Loucy (cell line): ENCODE measurements around the gene LIME1.

ENCODE experiments used
- H2AFZ ChIP-seq: fragments of 200-600 bp; sonication (generic); 2 replicates; pipeline ENCODE4 v1.6.0; 2016; ENCODE audit warnings: antibody characterized with exemption, mild to moderate bottlenecking, low read length, moderate library complexity
- H3F3A ChIP-seq: fragments of 200-600 bp; 2 replicates; pipeline ENCODE4 v1.6.0; 2016; ENCODE audit warnings: antibody characterized with exemption, low read depth, mild to moderate bottlenecking
- H3K27me3 ChIP-seq: fragments of 200-600 bp; sonication (generic); 2 replicates; pipeline ENCODE4 v1.6.1; 2014; ENCODE audit warnings: low read length, mild to moderate bottlenecking; ENCODE audit not compliant: insufficient read depth, poor library complexity, severe bottlenecking
- H3K36me3 ChIP-seq: fragments of 200-600 bp; sonication (generic); 2 replicates; pipeline ENCODE4 v1.6.1; 2016; ENCODE audit warnings: low read length; ENCODE audit not compliant: insufficient read depth
- H3K4me1 ChIP-seq: fragments of 200-600 bp; sonication (generic); 2 replicates; pipeline ENCODE4 v1.5.1; 2014; ENCODE audit warnings: low read length, mild to moderate bottlenecking; ENCODE audit not compliant: insufficient read depth, poor library complexity, severe bottlenecking
- H3K4me2 ChIP-seq: fragments of 200-600 bp; sonication (generic); 2 replicates; pipeline ENCODE4 v1.6.0; 2014; ENCODE audit warnings: antibody characterized with exemption, low read length, low read depth, mild to moderate bottlenecking; ENCODE audit not compliant: poor library complexity, severe bottlenecking
- H3K4me3 ChIP-seq: fragments of 200-600 bp; sonication (generic); 2 replicates; pipeline ENCODE4 v1.5.1; 2014; ENCODE audit warnings: low read length, mild to moderate bottlenecking, mixed read lengths; ENCODE audit not compliant: poor library complexity, severe bottlenecking
- H3K79me2 ChIP-seq: fragments of 200-600 bp; sonication (generic); 2 replicates; pipeline ENCODE4 v1.6.1; 2014; ENCODE audit warnings: low read length; ENCODE audit not compliant: insufficient read depth
- H3K9ac ChIP-seq: fragments of 200-600 bp; sonication (generic); 2 replicates; pipeline ENCODE4 v1.6.0; 2014; ENCODE audit warnings: mild to moderate bottlenecking, low read depth, low read length, moderate library complexity; ENCODE audit not compliant: poor library complexity, severe bottlenecking
- H3K9me2 ChIP-seq: fragments of 200-600 bp; sonication (generic); replicated peaks from 2 replicates; pipeline ENCODE4 v1.6.1; 2016; ENCODE audit warnings: low read depth, low read length, mixed read lengths
- H3K9me3 ChIP-seq: fragments of 200-600 bp; sonication (generic); 2 replicates; pipeline ENCODE4 v1.6.1; 2014; ENCODE audit warnings: mild to moderate bottlenecking, antibody characterized with exemption, low read length, low read depth; ENCODE audit not compliant: insufficient read depth
- H4K20me1 ChIP-seq: fragments of 200-600 bp; sonication (generic); 2 replicates; pipeline ENCODE4 v1.6.0; 2014; ENCODE audit warnings: antibody characterized with exemption, low read length, mild to moderate bottlenecking; ENCODE audit not compliant: insufficient read depth, poor library complexity, severe bottlenecking
- EZH2phosphoT487 ChIP-seq: fragments of 200-600 bp; IDR thresholded peaks from 2 replicates; pipeline ENCODE4 v1.6.1; 2018; ENCODE audit warnings: antibody characterized with exemption, mild to moderate bottlenecking, moderate library complexity, borderline replicate concordance
- TF ChIP-seq, protein P1 (sequence below): fragments of 200-600 bp; sonication (generic); conservative IDR thresholded peaks from 2 replicates; pipeline ENCODE4 v1.5.1; 2014; ENCODE audit warnings: mild to moderate bottlenecking, antibody characterized with exemption, low read length

Gene LIME1

DNA sequence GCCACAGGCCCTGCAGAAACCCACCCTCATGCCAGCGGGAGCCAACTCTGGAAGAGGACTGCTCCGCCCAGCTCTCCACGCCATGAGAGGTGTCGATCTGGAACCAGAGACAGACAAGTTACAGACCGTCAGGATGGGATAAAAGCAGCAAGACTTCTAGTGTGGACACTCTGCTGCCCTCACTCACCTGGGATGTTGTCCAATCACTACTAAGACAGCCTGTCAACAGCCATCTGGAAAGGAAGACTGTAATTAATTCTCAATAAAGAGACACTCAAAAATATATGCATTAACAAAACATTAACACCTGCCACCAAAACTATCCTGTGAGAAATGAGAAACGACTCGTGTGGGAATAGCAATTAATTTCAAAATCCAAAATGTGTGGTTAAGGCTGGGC, 31.4 kb downstream of the LIME1 start:
- H3K36me3 ChIP-seq, result peaks cover 4% of the 10 kb centered on the region; the same call in 1 of the 2 replicates
- H3K79me2 ChIP-seq, result no peaks in the 10 kb centered on the region
- H4K20me1 ChIP-seq, result no peaks in the 10 kb centered on the region
- no peaks in the 10 kb centered on the region for H3K4me1 ChIP-seq
- H3K27me3 ChIP-seq, result no peaks in the 10 kb centered on the region
- H3K9me3 ChIP-seq, result no peaks in the 10 kb centered on the region
- H3F3A ChIP-seq, result no peaks in the 10 kb centered on the region
- TF ChIP-seq, protein P1, sequence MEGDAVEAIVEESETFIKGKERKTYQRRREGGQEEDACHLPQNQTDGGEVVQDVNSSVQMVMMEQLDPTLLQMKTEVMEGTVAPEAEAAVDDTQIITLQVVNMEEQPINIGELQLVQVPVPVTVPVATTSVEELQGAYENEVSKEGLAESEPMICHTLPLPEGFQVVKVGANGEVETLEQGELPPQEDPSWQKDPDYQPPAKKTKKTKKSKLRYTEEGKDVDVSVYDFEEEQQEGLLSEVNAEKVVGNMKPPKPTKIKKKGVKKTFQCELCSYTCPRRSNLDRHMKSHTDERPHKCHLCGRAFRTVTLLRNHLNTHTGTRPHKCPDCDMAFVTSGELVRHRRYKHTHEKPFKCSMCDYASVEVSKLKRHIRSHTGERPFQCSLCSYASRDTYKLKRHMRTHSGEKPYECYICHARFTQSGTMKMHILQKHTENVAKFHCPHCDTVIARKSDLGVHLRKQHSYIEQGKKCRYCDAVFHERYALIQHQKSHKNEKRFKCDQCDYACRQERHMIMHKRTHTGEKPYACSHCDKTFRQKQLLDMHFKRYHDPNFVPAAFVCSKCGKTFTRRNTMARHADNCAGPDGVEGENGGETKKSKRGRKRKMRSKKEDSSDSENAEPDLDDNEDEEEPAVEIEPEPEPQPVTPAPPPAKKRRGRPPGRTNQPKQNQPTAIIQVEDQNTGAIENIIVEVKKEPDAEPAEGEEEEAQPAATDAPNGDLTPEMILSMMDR, result no peak
- TF ChIP-seq EZH2phosphoT487, result no peak
- H3K9ac ChIP-seq, result no peak overlapping the region
- no peaks in the 10 kb centered on the region for H3K9me2 ChIP-seq
- no peak overlapping the region for H3K4me2 ChIP-seq
- no peak overlapping the region for H2AFZ ChIP-seq
- no peak overlapping the region for H3K4me3 ChIP-seq

DNA sequence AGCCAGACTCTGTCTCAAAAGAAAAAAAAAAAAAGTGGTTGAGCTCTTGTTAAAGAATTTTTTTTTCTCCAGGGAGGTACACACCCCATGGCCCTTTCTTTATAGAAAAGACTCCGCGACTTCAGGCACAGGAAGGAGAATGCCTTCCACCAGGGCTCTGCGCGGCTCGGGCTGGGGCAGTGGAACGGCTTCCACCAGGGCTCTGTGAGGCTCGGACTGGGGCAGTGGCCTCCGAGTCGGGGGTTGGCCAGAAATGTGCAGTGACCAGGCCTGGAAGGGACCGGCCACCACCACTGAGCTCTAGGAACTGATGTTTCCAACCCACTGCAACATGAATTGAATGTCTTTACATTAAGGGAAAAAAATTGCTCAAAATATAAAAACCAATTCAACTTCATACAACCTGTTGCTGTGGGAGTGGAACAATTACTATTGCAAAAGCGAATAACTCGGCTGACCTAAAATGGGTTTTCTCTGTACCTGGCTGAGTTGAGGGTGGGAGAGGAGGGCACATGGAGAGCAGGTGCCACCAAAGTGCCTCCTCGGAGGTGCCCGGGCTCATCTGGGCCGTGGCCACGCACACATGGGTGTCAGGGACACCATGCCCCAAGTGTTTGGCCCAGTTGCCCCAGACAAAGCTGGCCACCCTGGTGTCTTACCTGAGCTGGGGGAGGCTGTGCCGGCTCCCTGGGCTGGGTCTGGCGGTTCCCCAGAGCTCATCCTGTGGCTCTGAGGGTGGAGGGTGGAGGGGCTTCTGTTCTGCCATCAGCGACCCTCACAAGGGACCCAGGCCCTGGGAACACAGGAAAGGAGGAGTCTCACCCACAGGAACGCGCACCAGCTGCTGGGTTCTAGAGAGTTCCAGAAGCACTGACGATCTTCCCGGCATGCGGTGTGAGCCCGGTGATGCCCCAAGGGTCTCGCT, 32.4 kb downstream of the LIME1 start:
- Histone ChIP-seq H3K36me3 (no peaks in the 10 kb centered on the region), H3F3A (no peaks in the 10 kb centered on the region), H3K4me3 (no peak overlapping the region), H2AFZ (no peak overlapping the region), H3K79me2 (no peaks in the 10 kb centered on the region), H4K20me1 (no peaks in the 10 kb centered on the region), H3K27me3 (no peaks in the 10 kb centered on the region), H3K9me3 (no peaks in the 10 kb centered on the region), H3K4me1 (no peaks in the 10 kb centered on the region), H3K4me2 (no peak overlapping the region), H3K9ac (no peak overlapping the region), H3K9me2 (no peaks in the 10 kb centered on the region)
- TF ChIP-seq, protein P1, result no peak
- TF ChIP-seq EZH2phosphoT487, result no peak

DNA sequence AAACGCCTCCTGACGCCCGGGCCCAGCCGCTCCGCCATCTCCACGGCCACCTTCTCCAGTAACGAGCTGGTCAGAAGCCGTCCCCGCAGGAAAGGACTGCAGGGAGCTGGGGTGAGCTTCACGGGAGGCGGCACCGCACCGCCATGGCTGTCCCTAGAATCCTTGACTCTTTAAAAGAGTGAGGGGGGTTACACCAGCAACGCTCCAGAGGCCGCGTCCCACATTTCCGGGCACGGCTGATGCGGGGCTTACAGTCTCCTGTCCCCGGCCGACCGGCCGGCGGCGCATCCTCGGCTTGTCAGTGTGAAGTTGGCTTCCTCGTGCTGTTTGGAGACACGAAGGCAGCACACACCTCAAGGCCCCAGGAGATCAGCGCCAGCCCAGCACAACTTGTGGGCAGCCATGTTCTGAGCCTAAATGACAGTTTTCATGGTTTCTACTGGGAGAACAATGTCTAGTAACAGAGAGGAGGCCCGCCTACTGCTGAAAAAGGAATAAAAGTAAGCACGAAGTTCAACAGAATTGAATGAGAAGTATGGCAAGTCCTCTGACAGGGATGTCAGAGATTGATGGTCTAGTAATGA, 33.5 kb downstream of the LIME1 start:
- Histone ChIP-seq H3K9ac (no peak overlapping the region), H2AFZ (no peak overlapping the region), H3F3A (no peaks in the 10 kb centered on the region), H3K4me1 (no peaks in the 10 kb centered on the region), H4K20me1 (no peaks in the 10 kb centered on the region), H3K9me2 (no peaks in the 10 kb centered on the region), H3K9me3 (no peaks in the 10 kb centered on the region), H3K36me3 (no peaks in the 10 kb centered on the region), H3K4me2 (no peak overlapping the region), H3K79me2 (no peaks in the 10 kb centered on the region), H3K4me3 (no peak overlapping the region), H3K27me3 (no peaks in the 10 kb centered on the region)
- TF ChIP-seq, protein P1, result no peak
- no peak for TF ChIP-seq EZH2phosphoT487
